HepG2 (cell line): ENCODE data around the gene PPP1R2B. TPM values are rescaled to one million over a fixed set of nuclear protein-coding genes. Genes with fewer than 3 reads are reported as not detected.

Experiments
- ATAC-seq: fragments of 200-7000 bp; cut with Tn5 transposase; 3 replicates; pipeline ENCODE4 v1.9.1; 2020; ENCODE audit warnings: mild to moderate bottlenecking, moderate library complexity
- BruUV-seq: library from RNA; stranded (reverse); fragments of 400-500 nt; replicated peaks from 2 replicates; lab custom pipeline; 2021; lab: Mats Ljungman, UMichigan
- CTCF ChIA-PET: fragments of 300-600 bp; formaldehyde crosslinking; extraction: SDS; loops from one replicate; lab custom pipeline; 2021; ENCODE audit warnings: low total read pairs, inconsistent platforms, low intra/inter-chr PET ratio; lab: Yijun Ruan, JAX
- POLR2A ChIA-PET: fragments of 350-600 bp; sonication (Branson Sonifier 250); formaldehyde crosslinking; loops from one replicate; lab custom pipeline; 2020; ENCODE audit warnings: antibody characterized with exemption, inconsistent platforms; lab: Yijun Ruan, JAX
- DNase-seq: peaks from one replicate; pipeline ENCODE4 v3.0.0-alpha.2; 2015; ENCODE audit warnings: low spot score
- FAIRE-seq: peaks from 3 replicates; lab custom pipeline; 2011; peaks lifted over from hg19 to GRCh38; lab: Jason Lieb, UNC
- H2AFZ ChIP-seq: one replicate; pipeline ENCODE4 v1.6.1; 2011; ENCODE audit warnings: low read length, inconsistent platforms
- H3K27ac ChIP-seq: fragments of 300-600 bp; 3 replicates; pipeline ENCODE4 v1.8.0; 2011; ENCODE audit warnings: mixed run types, mild to moderate bottlenecking, mixed read lengths, low read length, inconsistent platforms; ENCODE audit not compliant: insufficient read depth; ENCODE audit errors: extremely low read length
- H3K27me3 ChIP-seq, 2 experiments: fragments of 200-600 bp in 1 of 2; 2 replicates in 1 of 2; 3 replicates in 1 of 2; pipeline versions ENCODE4 v1.6.0 to v1.8.0; 2011; ENCODE audit warnings: low read length in 2 of 2, mild to moderate bottlenecking in 2 of 2, moderate library complexity in 2 of 2, inconsistent platforms in 1 of 2; ENCODE audit not compliant: insufficient read depth in 2 of 2, control insufficient read depth in 1 of 2
- H3K36me3 ChIP-seq, 2 experiments: fragments of 200-600 bp in 1 of 2; replicated peaks in 1 of 2; 2 replicates in 1 of 2; 3 replicates in 1 of 2; pipeline versions ENCODE4 v1.5.1 to v1.8.0; 2011; ENCODE audit warnings: low read length in 2 of 2, inconsistent platforms in 1 of 2; ENCODE audit not compliant: insufficient read depth in 2 of 2, control insufficient read depth in 1 of 2
- H3K4me1 ChIP-seq: 2 replicates; pipeline ENCODE4 v1.5.1; 2012; ENCODE audit warnings: low read length, inconsistent platforms; ENCODE audit not compliant: insufficient read depth
- H3K4me2 ChIP-seq: 2 replicates; pipeline ENCODE4 v1.6.0; 2011; ENCODE audit warnings: low read depth, low read length, inconsistent platforms
- H3K4me3 ChIP-seq, 3 experiments: fragments of 200-600 bp in 1 of 3; sonication (generic), shearing (Covaris generic) in 1 of 3; replicated peaks in 1 of 3; 2 replicates each; pipeline ENCODE4 v1.5.1; 2011 to 2016; ENCODE audit warnings: low read length in 3 of 3, inconsistent platforms in 2 of 3, low read depth in 2 of 3, mild to moderate bottlenecking in 2 of 3, control low read depth in 1 of 3, mixed read lengths in 1 of 3; ENCODE audit not compliant: insufficient read depth in 1 of 3
- H3K79me2 ChIP-seq: one replicate; pipeline ENCODE4 v1.6.1; 2011; ENCODE audit warnings: low read length, inconsistent platforms; ENCODE audit not compliant: insufficient read depth
- H3K9ac ChIP-seq: 2 replicates; pipeline ENCODE4 v1.6.0; 2011; ENCODE audit warnings: mild to moderate bottlenecking, low read depth, low read length, inconsistent platforms; ENCODE audit not compliant: insufficient read depth
- H3K9me3 ChIP-seq: 2 replicates; pipeline ENCODE4 v1.5.1; 2012; ENCODE audit warnings: mild to moderate bottlenecking, low read length
- H4K20me1 ChIP-seq: 2 replicates; pipeline ENCODE4 v1.6.0; 2011; ENCODE audit warnings: inconsistent platforms, mild to moderate bottlenecking, low read length, moderate library complexity; ENCODE audit not compliant: insufficient read depth
- FOXK1 ChIP-seq: sonication (generic); formaldehyde crosslinking; IDR thresholded peaks from 2 replicates; pipeline ENCODE4 v1.4.0; 2020; ENCODE audit warnings: low read depth, missing genetic modification reagents, borderline replicate concordance
- KDM4B ChIP-seq: sonication (generic); formaldehyde crosslinking; IDR thresholded peaks from 2 replicates; pipeline ENCODE4 v1.4.0; 2020; ENCODE audit warnings: missing genetic modification reagents
- SIX1 ChIP-seq: sonication (generic); formaldehyde crosslinking; IDR thresholded peaks from 2 replicates; pipeline ENCODE4 v1.4.0; 2020; ENCODE audit warnings: missing genetic modification reagents, borderline replicate concordance
- SMARCE1 ChIP-seq: fragments of 450-650 bp; IDR thresholded peaks from 2 replicates; pipeline ENCODE4 v1.6.1; 2017; ENCODE audit warnings: borderline replicate concordance
- ZMYM3 ChIP-seq: sonication (generic); formaldehyde crosslinking; IDR thresholded peaks from 2 replicates; pipeline ENCODE4 v1.5.1; 2020; ENCODE audit warnings: mild to moderate bottlenecking, missing genetic modification reagents
- ZNF124 ChIP-seq: sonication (generic); formaldehyde crosslinking; IDR thresholded peaks from 2 replicates; pipeline ENCODE4 v1.4.0; 2020; ENCODE audit warnings: missing genetic modification reagents
- ZNF224 ChIP-seq: sonication (generic); formaldehyde crosslinking; IDR thresholded peaks from 2 replicates; pipeline ENCODE4 v1.5.0; 2020; ENCODE audit warnings: mild to moderate bottlenecking, missing genetic modification reagents
- ZNF234 ChIP-seq: sonication (generic); formaldehyde crosslinking; conservative IDR thresholded peaks from 2 replicates; pipeline ENCODE4 v1.5.1; 2020; ENCODE audit warnings: mild to moderate bottlenecking, missing genetic modification reagents
- ZNF564 ChIP-seq: sonication (generic); formaldehyde crosslinking; IDR thresholded peaks from 2 replicates; pipeline ENCODE4 v1.8.1; 2023; ENCODE audit warnings: mild to moderate bottlenecking, missing genetic modification reagents
- WGBS: methylation state at CpG from one replicate; pipeline ENCODE4 v1.1.6; 2017; ENCODE audit warnings: low lambda C conversion rate; 5-methylcytosine and 5-hydroxymethylcytosine counted together
- in situ Hi-C: cut with HindIII; loops from 2 replicates; pipeline ENCODE4 v1.10.0; 2017; ENCODE audit warnings: low pct_unique_long_range_greater_than_20kb; ENCODE audit not compliant: extremely low pct_ligation_motif_present
- intact Hi-C: fragments of 100-400 bp; cut with micrococcal nuclease; formaldehyde crosslinking; loops from one replicate; pipeline ENCODE4 v1.10.0; 2022; ENCODE audit not compliant: unreplicated experiment
- polyA plus RNA-seq, 8 experiments: library from polyadenylated mRNA; depleted of rRNA in 3 of 8; stranded (reverse) in 7 of 8; unstranded in 1 of 8; fragments of >200 nt; fragmentation: Illumina TruSeq in 4 of 8; extraction: Trizol in 4 of 8; gene quantifications; 2 replicates each; pipeline versions ENCODE4 v1.2.1 to v1.2.3, GENCODE V29; 2011 to 2016; ENCODE audit warnings: low read depth in 4 of 8, missing spikeins in 1 of 8, mixed read lengths in 1 of 8; ENCODE audit not compliant: insufficient read depth in 1 of 8
- total RNA-seq, 5 experiments: library from RNA; depleted of rRNA; stranded (reverse); fragments of >200 nt; fragmentation: Illumina TruSeq; extraction: Trizol; gene quantifications; 2 replicates each; pipeline ENCODE4 v1.2.3, GENCODE V29; 2016; ENCODE audit warnings: low read depth in 1 of 5
- TF ChIP-seq, protein P1 (sequence below): sonication (generic); formaldehyde crosslinking; IDR thresholded peaks from 2 replicates; pipeline ENCODE4 v1.5.0; 2020; ENCODE audit warnings: mild to moderate bottlenecking, missing genetic modification reagents, moderate library complexity
- TF ChIP-seq, protein P2 (sequence below): sonication (generic); formaldehyde crosslinking; IDR thresholded peaks from 2 replicates; pipeline ENCODE4 v1.4.0; 2020; ENCODE audit warnings: mild to moderate bottlenecking, missing genetic modification reagents, borderline replicate concordance
- TF ChIP-seq, protein P3 (sequence below): sonication (generic); formaldehyde crosslinking; IDR thresholded peaks from 2 replicates; pipeline ENCODE4 v1.5.1; 2020; ENCODE audit warnings: missing genetic modification reagents, mild to moderate bottlenecking, borderline replicate concordance

Gene PPP1R2B
- total and polyA plus RNA-seq, 2 of the 13 experiments (the other 11 are each of a cell fraction or from before 2014, with no cell fraction given): 0.07 TPM; not detected in 1

DNA sequence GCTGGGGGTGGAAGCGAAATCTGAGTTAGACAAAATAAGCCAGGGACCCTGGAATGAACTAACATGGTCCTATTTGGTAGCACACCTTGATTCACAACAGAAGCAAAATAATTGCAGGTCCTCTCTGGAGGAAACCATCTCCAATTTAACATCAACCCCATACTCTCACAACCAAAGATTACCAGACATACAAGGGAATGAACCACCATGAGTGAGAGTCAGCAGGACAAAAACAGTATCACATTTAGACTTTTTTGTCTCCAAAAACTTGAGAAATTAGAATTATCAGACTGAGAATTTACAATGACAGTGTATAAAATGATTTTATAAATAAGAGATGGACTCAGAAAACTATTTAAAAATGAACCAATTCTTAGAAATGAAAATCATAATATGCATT, 21.1 kb downstream of the PPP1R2B start:
- POLR2A ChIA-PET: no interaction called here
- H3K4me3 ChIP-seq: no peak overlapping the region
- in situ Hi-C loops: no loop called here

More for the DNA sequence above, 21.1 kb downstream of the PPP1R2B start:
- Histone ChIP-seq H3K27ac (no peak overlapping the region), H3K36me3 (no peaks in the 10 kb centered on the region), H3K4me2 (no peak overlapping the region), H3K9me3 (no peaks in the 10 kb centered on the region; the same call in 1 of the 2 replicates), H4K20me1 (no peaks in the 10 kb centered on the region), H3K9ac (no peak overlapping the region), H3K27me3 (no peaks in the 10 kb centered on the region), H2AFZ (no peak overlapping the region), H3K4me1 (no peaks in the 10 kb centered on the region), H3K79me2 (no peaks in the 10 kb centered on the region)
- ATAC-seq (no peak), DNase-seq (no peak), FAIRE-seq (no peak)
- intact Hi-C loops: no loop called here
- CTCF ChIA-PET: no interaction called here
- WGBS: 13% methylated on average over 1 of the region's 1 CpG
- no peak for TF ChIP-seq ZNF224
- TF ChIP-seq, protein P1, sequence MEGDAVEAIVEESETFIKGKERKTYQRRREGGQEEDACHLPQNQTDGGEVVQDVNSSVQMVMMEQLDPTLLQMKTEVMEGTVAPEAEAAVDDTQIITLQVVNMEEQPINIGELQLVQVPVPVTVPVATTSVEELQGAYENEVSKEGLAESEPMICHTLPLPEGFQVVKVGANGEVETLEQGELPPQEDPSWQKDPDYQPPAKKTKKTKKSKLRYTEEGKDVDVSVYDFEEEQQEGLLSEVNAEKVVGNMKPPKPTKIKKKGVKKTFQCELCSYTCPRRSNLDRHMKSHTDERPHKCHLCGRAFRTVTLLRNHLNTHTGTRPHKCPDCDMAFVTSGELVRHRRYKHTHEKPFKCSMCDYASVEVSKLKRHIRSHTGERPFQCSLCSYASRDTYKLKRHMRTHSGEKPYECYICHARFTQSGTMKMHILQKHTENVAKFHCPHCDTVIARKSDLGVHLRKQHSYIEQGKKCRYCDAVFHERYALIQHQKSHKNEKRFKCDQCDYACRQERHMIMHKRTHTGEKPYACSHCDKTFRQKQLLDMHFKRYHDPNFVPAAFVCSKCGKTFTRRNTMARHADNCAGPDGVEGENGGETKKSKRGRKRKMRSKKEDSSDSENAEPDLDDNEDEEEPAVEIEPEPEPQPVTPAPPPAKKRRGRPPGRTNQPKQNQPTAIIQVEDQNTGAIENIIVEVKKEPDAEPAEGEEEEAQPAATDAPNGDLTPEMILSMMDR (CRISPR knock-in tag): no peak
- no peak for TF ChIP-seq ZMYM3 (CRISPR knock-in tag)
- TF ChIP-seq SMARCE1: no peak
- TF ChIP-seq, protein P2, sequence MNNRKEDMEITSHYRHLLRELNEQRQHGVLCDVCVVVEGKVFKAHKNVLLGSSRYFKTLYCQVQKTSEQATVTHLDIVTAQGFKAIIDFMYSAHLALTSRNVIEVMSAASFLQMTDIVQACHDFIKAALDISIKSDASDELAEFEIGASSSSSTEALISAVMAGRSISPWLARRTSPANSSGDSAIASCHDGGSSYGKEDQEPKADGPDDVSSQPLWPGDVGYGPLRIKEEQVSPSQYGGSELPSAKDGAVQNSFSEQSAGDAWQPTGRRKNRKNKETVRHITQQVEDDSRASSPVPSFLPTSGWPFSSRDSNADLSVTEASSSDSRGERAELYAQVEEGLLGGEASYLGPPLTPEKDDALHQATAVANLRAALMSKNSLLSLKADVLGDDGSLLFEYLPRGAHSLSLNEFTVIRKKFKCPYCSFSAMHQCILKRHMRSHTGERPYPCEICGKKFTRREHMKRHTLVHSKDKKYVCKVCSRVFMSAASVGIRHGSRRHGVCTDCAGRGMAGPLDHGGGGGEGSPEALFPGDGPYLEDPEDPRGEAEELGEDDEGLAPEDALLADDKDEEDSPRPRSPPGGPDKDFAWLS (CRISPR knock-in tag): no peak
- TF ChIP-seq, protein P3, sequence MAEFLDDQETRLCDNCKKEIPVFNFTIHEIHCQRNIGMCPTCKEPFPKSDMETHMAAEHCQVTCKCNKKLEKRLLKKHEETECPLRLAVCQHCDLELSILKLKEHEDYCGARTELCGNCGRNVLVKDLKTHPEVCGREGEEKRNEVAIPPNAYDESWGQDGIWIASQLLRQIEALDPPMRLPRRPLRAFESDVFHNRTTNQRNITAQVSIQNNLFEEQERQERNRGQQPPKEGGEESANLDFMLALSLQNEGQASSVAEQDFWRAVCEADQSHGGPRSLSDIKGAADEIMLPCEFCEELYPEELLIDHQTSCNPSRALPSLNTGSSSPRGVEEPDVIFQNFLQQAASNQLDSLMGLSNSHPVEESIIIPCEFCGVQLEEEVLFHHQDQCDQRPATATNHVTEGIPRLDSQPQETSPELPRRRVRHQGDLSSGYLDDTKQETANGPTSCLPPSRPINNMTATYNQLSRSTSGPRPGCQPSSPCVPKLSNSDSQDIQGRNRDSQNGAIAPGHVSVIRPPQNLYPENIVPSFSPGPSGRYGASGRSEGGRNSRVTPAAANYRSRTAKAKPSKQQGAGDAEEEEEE (CRISPR knock-in tag): no peak
- no peak for TF ChIP-seq ZNF124
- no peak for TF ChIP-seq ZNF564
- TF ChIP-seq ZNF234: no peak
- no peak for TF ChIP-seq KDM4B
- TF ChIP-seq SIX1 (CRISPR knock-in tag): no peak
- TF ChIP-seq FOXK1: no peak
- BruUV-seq: no TSS peak
